NCI-H2196 treated with DMSO at 0.1 percent for 48 hours (cell line): ENCODE measurements around the gene ASB8.

Experiments used
- DNase-seq: peaks from one replicate; lab custom pipeline; 2025; ENCODE audit not compliant: unreplicated experiment; lab: John Stamatoyannopoulos, UW

Gene ASB8

DNA sequence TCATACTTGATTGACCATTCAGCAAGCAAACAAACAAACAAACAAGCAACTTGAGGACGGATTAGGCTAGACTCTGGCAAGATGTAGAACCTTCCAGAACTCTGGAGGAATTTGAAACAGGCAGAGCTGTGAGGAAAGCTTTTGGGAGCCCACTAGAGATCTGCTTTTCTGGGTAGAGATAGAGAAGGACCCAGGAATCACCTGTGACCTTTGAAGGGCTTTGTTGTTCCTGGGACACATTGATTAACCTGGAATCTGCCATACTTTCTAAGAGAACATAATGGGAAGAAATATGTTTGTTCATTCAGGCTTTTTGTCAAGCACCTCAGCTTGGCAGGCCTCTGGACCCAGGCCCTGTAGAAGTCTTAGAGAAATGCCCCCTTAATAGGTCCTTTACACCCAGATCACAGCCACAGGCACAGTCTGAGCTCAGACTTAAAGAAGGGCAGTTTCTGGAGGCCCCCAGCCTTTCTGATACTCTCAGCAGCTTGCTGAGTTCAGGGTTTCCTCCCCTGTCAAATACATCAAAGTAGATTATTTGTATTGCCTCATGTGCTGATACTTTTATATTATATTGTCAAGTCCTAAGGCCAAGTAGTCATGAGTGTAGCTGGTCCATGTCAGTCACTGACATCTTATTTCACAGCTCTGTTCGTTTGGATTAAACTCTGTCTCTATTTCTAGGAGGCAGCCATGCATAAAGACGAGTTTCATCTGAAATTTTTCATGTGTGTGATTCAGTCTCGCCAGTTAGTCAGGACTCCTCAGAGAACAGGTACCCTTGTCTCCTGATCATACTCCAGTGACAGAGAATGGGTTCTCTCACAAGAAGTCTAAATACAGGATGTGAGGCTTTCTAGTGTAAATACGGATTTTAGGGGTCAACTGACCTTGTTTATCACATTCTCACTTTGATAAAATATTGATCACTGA is 50.4 kb downstream of the ASB8 start:
- DNase-seq = no peak

DNA sequence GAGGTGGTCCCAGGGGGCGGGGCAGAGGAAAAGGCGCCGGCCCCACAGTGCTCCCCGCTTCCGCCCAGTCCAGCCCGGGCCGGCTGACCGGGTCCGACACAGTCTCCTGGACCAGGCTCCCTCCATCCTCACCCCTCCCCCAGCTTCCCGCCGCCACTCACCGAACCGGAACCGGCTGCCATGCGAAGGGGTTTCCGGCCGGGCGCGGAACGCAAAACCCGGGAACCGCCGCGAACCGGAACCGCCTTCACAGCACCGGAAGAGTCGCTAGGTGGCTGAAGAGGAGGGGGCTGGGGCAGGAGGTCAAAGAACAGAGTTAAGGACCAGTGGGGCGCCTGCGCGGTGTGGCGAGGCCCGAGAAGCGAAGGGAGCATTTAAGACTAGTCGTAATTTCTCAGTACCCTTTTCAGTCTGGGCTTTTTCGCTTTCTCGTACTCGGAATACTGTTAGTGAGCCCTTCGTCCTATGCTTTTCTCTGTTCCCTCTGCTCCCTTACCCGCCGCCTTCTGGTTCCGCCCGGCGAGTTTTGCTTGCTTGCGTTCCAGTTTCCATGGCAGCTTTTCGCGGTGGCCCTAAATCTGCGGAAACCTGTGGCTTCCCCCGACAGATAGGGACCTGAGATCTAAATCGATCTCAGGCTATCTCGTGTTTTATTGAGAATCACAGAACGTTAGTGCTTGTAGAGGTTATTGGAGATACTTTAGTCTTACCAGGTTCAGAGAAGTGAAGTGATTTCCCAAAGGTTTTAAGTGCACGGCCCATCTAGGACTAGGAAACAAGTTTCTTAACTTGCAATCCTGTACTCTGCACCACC is 51.2 kb downstream of the ASB8 start, which contains the start of gene SENP1:
SENP1 (minus strand) TSS at position 213 of the 814 bp plus-strand sequence. CDS start 4,607 bp downstream, outside the sequence.
- peak; percentile 79 for DNase-seq

GRCh38 chr12:48105321-48105866 is 51.9 kb downstream of the ASB8 start:
- no peak for DNase-seq

- DNase-seq = no peak
Observed at GRCh38 chr12:48104531-48104930, 52.8 kb downstream of the ASB8 start.
